GM18870 (cell line): ENCODE data around the gene GLT8D1.

ENCODE experiments used
- ATAC-seq: cut with Tn5 transposase; IDR thresholded peaks from one replicate; pipeline ENCODE4 v1.9.1; 2021; ENCODE audit warnings: moderate library complexity; ENCODE audit not compliant: unreplicated experiment

Gene GLT8D1

DNA sequence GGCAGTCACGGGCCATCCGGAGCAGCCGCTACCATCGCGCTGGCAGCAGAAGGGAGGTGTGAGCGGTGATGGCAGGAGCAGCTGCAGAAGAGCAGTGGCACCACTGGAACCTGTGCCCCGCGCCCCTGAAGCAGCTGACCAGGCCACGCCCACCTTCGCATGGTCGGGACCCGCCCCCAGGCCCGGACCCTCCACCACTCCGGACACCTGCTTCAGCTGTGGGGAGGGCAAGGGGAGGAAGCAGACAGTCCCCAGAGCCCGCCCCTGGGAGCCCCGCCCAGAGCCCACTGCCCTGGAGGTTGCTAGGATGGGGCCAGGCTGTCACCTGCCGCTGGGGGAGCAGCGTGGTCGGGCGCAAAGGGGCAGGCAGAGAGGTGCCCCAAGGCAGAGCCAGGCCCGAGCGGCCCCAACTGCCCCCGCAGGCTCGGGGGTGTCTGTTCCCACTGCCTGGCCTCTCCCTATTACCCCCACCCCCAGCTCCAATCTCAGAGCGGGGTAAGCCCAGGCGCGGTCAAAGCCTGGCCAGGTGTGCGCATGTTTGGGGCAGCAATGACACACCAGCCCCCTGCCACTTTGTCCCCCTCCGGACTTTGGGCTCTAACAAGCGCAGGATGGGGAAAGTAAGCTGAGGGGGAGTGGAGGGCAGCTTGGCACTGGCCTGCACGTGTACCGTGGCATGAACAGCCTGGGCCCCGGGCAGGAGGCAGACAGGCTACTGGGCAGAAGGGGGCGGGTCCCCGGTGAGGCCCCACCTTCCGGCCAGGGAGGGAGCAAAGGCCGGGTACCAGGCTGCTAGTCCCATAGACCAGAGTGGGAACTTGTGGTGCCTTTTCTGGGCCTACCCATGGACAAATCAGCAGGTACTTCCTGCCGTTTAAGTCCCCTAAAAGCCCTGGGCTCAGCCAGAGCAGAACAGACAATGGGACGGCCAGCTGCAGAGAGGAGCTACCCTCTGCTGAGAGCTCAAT lies 9.0 kb upstream of the GLT8D1 start:
- ATAC-seq: no peak

DNA sequence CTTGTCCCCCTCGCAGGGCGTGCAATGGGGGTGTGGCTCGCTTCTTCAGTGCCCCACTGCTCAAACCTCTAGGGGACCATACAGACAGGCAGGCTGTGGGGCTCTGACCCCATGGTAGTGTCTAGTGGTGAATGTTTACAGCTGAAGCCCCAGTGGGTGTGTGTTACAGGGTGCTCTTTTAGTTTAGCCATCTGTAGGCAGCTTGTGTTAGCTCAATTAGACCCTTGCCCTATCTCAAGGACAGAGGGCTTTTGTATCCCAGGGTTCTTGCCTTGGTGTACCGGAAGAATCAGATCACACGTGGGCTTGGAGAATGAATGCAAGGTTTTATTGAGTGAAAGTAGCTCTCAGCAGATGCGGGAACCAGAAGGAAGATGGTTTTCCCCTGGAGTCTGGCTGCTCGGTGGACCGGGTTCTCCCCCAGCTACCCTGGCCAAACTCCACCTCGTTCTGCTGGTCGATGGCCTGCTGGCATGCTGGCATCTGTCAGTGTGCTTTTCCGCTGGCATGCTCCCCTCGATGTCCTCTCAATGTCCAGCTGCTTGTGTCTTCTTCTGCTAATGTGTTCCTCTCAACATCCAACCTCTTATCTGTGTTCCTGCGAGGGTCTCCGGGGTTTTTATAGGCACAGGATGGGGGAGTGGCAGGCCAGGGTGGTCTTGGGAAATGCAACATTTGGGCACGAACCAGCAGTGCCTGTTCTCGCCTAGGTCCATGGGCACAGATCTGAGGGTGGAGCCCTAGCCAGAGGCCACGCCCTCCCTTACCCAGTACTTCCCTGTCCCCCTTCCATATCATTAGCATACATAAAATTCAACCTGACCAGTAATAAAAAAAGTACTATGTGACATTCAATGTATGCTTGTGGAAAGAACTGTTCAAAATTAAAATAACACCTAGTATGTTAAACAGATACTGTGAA lies 7.0 kb upstream of the GLT8D1 start:
- no peak for ATAC-seq

DNA sequence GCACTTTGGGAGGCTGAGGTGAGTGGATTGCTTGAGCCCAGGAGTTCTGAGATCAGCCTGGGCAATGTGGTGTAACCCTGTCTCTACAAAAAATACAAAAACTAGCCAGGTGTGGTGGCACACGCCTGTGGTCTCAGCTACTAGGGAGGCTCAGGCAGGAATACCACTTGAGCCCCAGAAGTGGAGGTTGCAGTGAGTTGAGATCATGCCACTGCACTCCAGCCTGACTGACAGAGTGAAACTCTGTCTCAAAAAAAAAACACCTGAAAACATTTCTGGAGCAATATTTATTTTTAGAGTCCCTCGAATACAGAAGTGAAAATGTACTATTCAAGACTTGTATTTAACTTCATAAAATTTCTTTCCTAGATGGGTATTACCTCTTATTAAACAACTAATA lies 4.9 kb upstream of the GLT8D1 start:
- ATAC-seq: no peak

DNA sequence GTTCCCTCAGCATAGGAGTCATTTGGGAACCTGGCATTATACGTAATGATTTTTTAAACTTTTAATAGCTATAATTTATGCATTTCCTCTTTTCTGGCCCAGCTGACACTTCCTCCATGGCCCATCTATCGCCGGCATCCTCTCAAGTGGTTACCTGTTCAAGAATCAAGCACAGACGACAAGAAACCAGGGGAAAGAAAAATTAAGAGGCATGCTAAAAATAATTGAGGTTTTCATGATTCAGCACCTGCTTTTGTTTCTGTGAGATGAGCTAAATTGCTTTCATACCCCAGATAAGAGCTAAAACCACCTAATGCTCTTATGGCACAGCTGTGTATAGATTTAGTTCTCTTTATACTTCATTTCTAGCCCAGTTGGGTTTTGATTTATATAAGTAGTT lies 2.0 kb upstream of the GLT8D1 start:
- ATAC-seq: no peak

DNA sequence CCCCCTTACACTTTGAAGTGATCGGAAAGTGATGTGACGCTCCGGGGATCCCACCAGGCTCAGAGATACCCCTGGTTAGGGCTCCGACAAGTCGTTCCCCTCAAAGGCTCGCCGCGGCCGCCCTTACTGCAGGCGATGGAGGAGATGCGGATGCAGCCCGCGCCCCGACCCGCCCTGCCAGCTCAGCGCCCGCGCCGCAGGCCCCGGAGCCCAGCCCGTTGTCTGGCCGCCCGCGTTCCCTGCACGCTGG lies 228 bp downstream of the GLT8D1 start:
- ATAC-seq: peak; percentile 18

DNA sequence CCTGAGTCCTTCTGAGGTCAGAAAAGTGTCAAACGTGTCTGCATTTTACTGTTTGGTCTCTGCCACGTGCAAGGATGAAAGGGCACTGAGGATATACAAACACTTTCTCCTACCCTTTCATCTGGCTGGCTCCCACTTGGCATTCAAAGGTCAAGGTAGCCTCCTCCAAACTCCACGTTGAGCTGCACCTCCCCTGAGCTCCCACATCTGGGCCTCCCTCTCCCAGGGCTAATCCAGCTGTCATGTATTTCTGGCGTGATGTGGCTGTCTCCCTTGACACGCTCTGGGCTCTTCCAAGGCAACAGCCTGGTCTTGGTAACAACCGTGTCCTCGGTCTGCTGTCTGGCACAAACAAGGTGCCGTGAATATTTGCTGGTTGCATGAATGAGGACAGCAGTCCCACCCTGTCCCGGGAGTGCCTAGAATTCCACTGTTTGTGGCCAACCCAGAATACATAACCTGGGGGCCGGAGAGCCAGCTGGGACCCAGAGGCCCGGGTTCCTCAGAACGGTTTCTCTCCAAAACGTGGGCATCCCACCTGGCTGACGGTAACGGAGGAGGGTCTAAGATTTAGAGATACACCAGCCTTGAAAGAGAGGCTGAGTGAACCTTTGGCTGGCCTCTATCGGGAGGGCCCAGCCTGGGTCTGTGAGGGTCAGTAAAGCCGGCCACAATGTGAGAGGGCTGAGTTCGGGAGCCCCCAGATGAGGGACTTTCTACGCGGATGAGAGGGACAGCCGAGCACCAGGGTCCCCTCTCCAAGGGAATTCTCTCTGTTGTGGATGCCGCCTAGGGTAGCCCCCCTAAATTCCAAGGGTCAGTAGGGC lies 767 bp downstream of the GLT8D1 start:
- ATAC-seq: peak; percentile 8

DNA sequence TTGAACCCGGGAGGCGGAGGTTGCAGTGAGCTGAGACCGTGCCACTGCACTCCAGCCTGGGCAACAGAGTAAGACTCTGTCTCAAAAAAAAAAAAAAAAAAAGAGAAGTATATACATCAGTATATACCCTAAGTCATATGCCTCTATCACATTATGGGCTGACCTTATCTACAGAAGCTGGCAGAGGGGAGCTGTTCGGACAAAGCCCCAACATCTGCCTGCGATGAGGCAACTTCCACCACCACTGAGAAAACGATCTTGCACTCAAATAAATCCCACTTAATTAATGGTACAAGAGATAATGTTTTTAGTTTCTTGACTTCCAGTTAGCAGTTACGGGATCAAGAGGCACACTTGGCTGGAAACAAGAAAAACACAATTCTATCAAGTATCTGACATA lies 2.2 kb downstream of the GLT8D1 start:
- ATAC-seq: no peak

DNA sequence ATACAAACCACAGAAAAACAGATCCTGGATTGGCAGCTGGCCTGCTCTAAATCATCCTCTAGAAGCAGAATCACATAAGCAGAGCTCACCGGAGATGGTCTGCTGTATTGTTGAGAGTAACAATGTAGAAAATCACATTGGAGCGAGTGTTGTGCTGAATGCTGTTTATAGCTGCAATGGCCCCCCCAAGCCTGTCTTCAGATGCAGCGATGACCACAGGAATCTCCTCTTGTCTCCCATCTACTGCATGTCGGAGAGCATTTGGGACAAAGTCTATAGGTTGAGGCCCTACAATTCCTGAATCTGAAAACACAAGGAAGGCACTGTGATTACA lies 8.0 kb downstream of the GLT8D1 start:
- ATAC-seq: no peak

DNA sequence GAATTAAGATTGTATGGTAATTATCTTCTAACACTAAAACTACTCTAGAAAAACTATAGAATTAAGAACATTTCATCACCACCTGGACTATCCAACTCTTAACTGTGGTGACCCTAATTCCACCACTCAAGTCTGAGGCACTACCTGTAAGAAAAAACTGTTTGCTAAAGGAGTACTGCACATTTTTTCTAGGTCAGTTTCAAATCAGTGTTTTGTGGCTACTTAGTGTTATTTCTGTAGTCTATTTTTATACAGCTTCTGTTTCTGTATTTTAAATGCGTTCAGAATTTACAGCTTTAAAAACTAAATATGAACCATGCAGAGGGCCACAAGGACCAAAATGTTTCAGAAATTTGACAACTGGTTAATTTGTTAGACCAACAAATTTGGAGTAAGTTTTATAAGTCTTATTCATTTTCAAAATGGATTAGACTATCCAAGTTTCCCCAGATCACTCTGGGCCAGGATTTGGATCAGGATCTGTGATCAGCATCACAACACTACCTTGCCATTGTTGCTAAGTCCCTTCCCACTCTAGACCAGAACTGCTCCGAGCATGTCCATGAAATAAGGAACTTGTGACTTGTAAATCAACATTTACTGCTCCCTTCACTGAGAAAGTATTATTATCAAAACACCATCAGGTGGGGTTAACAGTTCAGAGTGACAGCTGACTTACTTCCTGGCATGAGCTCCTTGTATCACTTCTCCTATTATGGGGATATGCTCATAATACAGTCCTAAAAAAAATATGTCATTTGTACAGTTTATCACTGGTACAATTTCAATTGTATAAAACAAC lies 8.6 kb downstream of the GLT8D1 start:
- no peak for ATAC-seq

DNA sequence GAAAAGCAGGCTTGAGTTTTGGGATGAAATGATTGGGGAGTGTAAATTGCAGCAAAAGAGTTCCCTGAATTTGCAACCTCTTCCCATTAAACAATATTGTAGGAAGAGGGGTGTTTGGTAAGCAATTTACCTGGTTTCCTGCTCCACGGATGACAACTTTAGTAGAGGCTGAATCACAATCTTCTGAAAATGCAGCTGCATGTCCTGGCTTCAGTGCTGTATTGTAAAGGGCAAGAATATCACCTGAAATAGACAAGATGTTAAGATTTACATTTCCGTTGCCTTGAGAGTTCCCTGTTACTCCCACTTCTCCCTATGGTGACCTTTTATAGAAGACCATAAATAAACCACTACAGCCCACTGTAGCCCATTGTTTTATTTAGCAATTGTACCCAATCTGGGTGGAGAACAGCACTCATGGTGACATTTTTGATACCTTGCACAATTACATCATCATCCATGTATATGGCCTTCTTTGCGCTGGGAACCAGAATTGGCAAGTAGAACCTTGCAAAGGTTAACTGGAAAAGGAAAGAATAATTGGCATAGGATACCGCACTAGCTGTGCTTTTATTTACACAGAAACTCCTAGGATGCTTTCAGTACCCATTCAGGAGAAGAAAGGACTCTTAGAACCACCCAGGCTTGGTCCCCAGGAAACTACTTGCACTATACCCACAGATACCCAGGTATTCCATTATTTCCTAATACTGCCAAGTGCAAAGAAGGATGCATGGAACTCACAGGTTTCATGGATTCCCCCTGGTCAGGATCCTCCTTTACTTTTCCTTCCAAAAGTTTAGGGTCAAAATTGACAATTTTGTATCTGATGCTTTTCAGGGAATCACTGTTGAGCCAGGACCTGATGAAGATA lies 9.6 kb downstream of the GLT8D1 start:
- ATAC-seq: no peak

DNA sequence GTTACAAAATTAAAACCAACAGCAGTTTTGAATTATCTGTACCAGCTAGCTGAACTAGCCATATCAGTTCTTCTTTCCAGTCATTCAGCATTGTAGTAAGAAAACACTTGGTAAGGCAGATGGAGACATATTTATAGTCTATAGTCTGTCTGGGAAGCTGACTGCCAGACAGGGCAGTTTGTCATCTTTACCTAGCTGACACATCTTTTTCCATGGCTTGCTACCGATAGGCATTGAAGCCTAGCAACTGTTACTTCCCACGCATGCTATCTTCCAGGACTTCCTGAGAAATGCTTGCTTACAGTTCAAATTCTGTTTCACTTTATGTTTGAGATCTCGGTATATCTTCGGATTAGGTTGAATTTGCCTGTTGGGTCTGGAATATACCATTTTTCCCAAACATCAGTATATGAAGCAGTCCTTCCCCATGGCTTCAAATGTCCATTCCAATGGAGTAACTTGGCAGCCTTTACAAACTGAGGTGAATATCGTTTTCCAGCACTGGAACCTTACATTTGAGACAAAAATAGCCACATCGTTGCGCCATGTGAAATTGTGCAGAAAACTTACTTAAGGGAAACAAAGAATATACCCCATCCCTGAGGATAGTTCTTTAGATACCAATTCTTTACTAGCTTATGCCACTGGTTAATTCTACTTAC lies 10.9 kb downstream of the GLT8D1 start:
- ATAC-seq: no peak

DNA sequence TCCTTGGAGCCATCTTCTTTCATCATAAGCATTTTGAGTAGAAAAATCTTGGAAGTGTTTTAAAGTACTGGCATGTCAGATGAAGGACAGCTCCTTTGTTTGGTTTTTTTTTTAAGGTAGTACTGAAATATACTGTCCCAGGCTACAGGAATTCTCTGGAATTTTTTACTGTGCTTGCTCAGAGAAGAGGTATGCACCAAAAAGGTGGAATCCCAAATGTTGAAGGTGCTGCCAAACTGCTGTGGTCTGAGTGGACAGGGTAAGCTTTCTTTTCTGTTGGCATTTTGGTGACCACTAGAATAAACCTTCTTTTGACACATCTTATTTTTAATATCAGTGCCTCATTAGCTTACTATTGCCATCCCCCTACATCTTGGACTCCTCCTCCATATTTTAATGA lies 12.5 kb downstream of the GLT8D1 start:
- ATAC-seq: no peak

DNA sequence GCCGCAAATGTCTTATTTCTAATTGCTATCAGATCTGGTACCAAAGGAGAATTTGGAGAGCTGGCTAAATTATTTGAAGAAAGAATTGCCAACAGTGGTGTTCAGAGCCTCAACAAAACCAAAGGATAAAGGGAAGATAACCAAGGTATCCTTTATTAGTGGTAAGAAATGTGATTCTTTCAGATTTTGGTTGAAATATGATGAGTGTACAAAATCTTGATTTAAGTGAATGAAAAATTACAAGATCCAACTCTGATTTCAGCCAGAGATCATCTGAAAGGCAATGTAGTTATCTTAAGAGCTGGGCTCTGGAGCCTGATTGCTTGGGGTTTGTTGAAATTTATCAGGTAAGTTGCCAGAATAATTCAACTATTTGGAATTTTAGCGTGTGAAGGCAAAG lies 15.0 kb downstream of the GLT8D1 start:
- no peak for ATAC-seq

DNA sequence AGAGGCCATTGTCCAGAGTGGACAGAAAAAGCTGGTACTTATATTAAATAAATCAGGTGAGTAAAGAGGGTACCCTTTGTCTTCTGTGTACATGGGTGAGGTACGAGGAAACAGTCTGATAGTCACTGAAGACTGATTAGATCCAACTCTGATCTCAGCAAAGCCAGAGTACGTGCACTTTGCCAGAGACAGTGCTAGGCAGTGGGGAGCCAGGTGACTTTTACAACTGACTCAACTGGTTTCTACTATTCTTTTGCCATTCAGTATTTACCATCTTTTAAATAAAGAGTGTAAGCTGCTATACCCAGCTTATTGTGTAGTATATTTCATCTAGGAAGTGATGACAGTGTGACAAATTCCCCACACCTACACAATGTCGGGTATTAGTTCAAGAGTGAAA lies 16.4 kb downstream of the GLT8D1 start:
- no peak for ATAC-seq

DNA sequence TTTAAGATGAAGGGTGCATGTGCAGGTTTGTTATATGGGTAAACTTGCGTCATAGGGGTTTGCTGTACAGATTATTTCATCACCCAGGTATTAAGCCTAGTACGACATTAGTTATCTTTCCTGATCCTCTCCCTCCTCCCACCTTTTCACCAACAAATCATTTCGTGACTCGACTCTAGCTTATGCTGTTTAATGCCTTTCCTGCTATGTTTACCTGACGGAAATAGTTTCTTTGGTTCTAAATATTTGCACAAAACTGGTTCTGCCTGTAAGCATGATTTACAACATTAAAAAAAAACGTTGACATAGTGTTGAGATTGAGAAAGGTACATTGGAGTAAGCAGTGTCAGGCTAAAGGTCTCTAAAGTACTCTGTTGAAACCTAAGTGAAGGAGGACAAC lies 17.3 kb downstream of the GLT8D1 start:
- ATAC-seq: no peak

DNA sequence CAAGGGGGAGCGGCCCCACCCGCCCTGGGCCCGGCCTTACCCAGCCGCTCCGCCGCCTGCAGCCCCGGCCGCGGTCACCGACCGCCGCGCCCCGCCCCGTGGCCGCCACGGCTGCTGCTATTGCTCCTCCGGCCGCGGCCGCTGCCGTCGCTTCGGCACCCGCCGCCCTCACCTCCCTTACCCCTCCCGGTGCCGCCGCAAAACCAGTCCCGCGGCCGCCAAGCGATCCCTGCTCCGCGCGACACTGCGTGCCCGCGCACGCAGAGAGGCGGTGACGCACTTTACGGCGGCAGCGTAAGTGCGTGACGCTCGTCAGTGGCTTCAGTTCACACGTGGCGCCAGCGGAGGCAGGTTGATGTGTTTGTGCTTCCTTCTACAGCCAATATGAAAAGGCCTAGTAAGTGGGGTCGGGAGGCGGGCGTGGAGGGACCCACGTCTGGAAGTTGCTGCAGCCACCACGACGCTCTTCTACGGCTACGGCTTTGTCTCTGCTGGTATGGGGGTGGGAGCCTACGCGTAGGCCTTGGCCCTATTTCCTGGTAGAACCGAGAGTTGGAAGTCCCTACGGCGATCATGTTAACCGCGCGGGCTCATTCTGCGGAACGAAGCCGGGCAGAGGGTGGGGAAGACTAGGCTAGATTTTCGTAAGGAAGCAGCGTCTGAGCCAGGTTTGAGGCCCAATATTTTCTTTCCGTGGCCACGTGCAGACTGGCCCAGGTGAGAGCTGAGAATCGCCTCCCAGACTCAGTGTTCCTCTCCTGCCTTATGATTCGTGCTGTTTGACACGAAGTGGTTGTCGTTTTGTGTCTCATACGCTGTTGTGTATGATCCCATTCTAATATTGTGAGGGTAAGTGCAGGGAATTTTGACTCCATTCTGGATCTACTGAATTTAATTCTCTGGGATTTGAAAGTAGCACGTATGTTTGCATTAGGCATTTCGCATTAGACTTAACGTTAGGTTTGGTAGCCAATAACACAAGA lies 19.6 kb downstream of the GLT8D1 start, which contains the start of the genes GNL3 and PBRM1:
Gene GNL3 (plus strand): TSS at position 324 of the 983 bp plus-strand sequence. CDS start 61 bp downstream, at position 385.
Gene PBRM1 (minus strand): TSS at position 205 of the 983 bp plus-strand sequence.
- peak; percentile 63 for ATAC-seq

DNA sequence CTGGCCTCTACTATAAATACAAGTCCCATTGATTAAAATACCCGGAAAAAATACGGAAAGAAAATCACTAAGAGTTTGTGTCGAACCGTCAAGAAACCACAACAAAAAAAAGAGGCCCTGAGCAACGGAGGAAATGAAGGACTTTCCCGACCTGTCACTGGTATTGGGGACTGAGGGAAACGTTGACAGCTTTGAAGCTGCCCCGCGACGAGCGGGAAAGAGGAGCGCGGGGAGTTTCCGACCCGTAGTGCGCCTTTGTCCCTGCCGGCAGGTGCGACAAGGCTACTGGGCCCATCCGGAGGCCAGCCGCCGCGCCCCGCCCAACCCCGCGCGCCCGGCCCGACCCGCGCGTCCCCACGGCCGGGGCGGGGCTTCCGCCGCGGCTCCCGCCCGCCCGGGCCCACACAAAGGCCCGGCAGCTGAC lies 20.3 kb downstream of the GLT8D1 start:
- ATAC-seq: peak; percentile 37

DNA sequence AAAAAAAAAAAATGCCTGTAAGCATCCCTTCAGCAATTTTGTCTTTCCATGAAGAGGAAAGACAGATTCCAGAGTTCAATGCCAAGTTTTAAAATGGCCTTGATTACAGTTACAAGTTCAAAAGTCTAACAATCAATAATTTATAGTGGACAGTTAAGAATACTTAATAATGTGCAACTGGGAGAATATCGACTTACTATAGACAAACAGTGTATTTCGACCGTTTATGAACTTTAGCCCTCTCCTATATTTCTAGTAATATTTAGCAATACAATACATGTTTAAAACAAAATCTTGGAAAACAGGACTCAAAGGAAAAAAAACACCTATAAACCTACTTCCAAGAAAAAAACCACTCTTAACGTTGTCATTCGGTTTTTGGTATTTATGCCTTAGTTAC lies 21.4 kb downstream of the GLT8D1 start:
- no peak for ATAC-seq
